HepG2 (cell line): ENCODE measurements around the gene CDX2. TPM values are rescaled to one million over a fixed set of nuclear protein-coding genes. Genes with fewer than 3 reads are reported as not detected.

Experiments used
- ATAC-seq: fragments of 200-7000 bp; cut with Tn5 transposase; 3 replicates; pipeline ENCODE4 v1.9.1; 2020; ENCODE audit warnings: mild to moderate bottlenecking, moderate library complexity
- BruUV-seq: library from RNA; stranded (reverse); fragments of 400-500 nt; replicated peaks from 2 replicates; lab custom pipeline; 2021; lab: Mats Ljungman, UMichigan
- CTCF ChIA-PET: fragments of 300-600 bp; formaldehyde crosslinking; extraction: SDS; loops from one replicate; lab custom pipeline; 2021; ENCODE audit warnings: low total read pairs, inconsistent platforms, low intra/inter-chr PET ratio; lab: Yijun Ruan, JAX
- POLR2A ChIA-PET: fragments of 350-600 bp; sonication (Branson Sonifier 250); formaldehyde crosslinking; loops from one replicate; lab custom pipeline; 2020; ENCODE audit warnings: antibody characterized with exemption, inconsistent platforms; lab: Yijun Ruan, JAX
- DNase-seq: peaks from one replicate; pipeline ENCODE4 v3.0.0-alpha.2; 2015; ENCODE audit warnings: low spot score
- FAIRE-seq: peaks from 3 replicates; lab custom pipeline; 2011; peaks lifted over from hg19 to GRCh38; lab: Jason Lieb, UNC
- H2AFZ ChIP-seq: one replicate; pipeline ENCODE4 v1.6.1; 2011; ENCODE audit warnings: low read length, inconsistent platforms
- H3K27ac ChIP-seq: fragments of 300-600 bp; 3 replicates; pipeline ENCODE4 v1.8.0; 2011; ENCODE audit warnings: mixed run types, mild to moderate bottlenecking, mixed read lengths, low read length, inconsistent platforms; ENCODE audit not compliant: insufficient read depth; ENCODE audit errors: extremely low read length
- H3K27me3 ChIP-seq, 2 experiments: fragments of 200-600 bp in 1 of 2; 2 replicates in 1 of 2; 3 replicates in 1 of 2; pipeline versions ENCODE4 v1.6.0 to v1.8.0; 2011; ENCODE audit warnings: low read length in 2 of 2, mild to moderate bottlenecking in 2 of 2, moderate library complexity in 2 of 2, inconsistent platforms in 1 of 2; ENCODE audit not compliant: insufficient read depth in 2 of 2, control insufficient read depth in 1 of 2
- H3K36me3 ChIP-seq, 2 experiments: fragments of 200-600 bp in 1 of 2; replicated peaks in 1 of 2; 2 replicates in 1 of 2; 3 replicates in 1 of 2; pipeline versions ENCODE4 v1.5.1 to v1.8.0; 2011; ENCODE audit warnings: low read length in 2 of 2, inconsistent platforms in 1 of 2; ENCODE audit not compliant: insufficient read depth in 2 of 2, control insufficient read depth in 1 of 2
- H3K4me1 ChIP-seq: 2 replicates; pipeline ENCODE4 v1.5.1; 2012; ENCODE audit warnings: low read length, inconsistent platforms; ENCODE audit not compliant: insufficient read depth
- H3K4me2 ChIP-seq: 2 replicates; pipeline ENCODE4 v1.6.0; 2011; ENCODE audit warnings: low read depth, low read length, inconsistent platforms
- H3K4me3 ChIP-seq, 3 experiments: fragments of 200-600 bp in 1 of 3; sonication (generic), shearing (Covaris generic) in 1 of 3; replicated peaks in 1 of 3; 2 replicates each; pipeline ENCODE4 v1.5.1; 2011 to 2016; ENCODE audit warnings: low read length in 3 of 3, inconsistent platforms in 2 of 3, low read depth in 2 of 3, mild to moderate bottlenecking in 2 of 3, control low read depth in 1 of 3, mixed read lengths in 1 of 3; ENCODE audit not compliant: insufficient read depth in 1 of 3
- H3K79me2 ChIP-seq: one replicate; pipeline ENCODE4 v1.6.1; 2011; ENCODE audit warnings: low read length, inconsistent platforms; ENCODE audit not compliant: insufficient read depth
- H3K9ac ChIP-seq: 2 replicates; pipeline ENCODE4 v1.6.0; 2011; ENCODE audit warnings: mild to moderate bottlenecking, low read depth, low read length, inconsistent platforms; ENCODE audit not compliant: insufficient read depth
- H3K9me3 ChIP-seq: 2 replicates; pipeline ENCODE4 v1.5.1; 2012; ENCODE audit warnings: mild to moderate bottlenecking, low read length
- H4K20me1 ChIP-seq: 2 replicates; pipeline ENCODE4 v1.6.0; 2011; ENCODE audit warnings: inconsistent platforms, mild to moderate bottlenecking, low read length, moderate library complexity; ENCODE audit not compliant: insufficient read depth
- FOXP4 ChIP-seq: sonication (generic); formaldehyde crosslinking; IDR thresholded peaks from 2 replicates; pipeline ENCODE4 v1.4.0; 2020; ENCODE audit warnings: missing genetic modification reagents
- JUN ChIP-seq: sonication (generic); formaldehyde crosslinking; IDR thresholded peaks from 2 replicates; pipeline ENCODE4 v1.4.0; 2020; ENCODE audit warnings: mild to moderate bottlenecking, missing genetic modification reagents
- MEIS1 ChIP-seq: sonication (generic); formaldehyde crosslinking; IDR thresholded peaks from 2 replicates; pipeline ENCODE4 v1.9.0; 2021; ENCODE audit warnings: mild to moderate bottlenecking, missing genetic modification reagents, moderate library complexity, borderline replicate concordance
- MTF2 ChIP-seq: sonication (generic); formaldehyde crosslinking; IDR thresholded peaks from 2 replicates; pipeline ENCODE4 v1.5.0; 2020; ENCODE audit warnings: missing genetic modification reagents, borderline replicate concordance
- POGK ChIP-seq: sonication (generic); formaldehyde crosslinking; conservative IDR thresholded peaks from 2 replicates; pipeline ENCODE4 v1.8.0; 2022; ENCODE audit warnings: mild to moderate bottlenecking, moderate library complexity, missing genetic modification reagents
- ZNF276 ChIP-seq: sonication (generic); formaldehyde crosslinking; IDR thresholded peaks from 2 replicates; pipeline ENCODE4 v1.4.0; 2020; ENCODE audit warnings: mild to moderate bottlenecking, low read depth, missing genetic modification reagents
- ZNF768 ChIP-seq: sonication (generic); formaldehyde crosslinking; IDR thresholded peaks from 2 replicates; pipeline ENCODE4 v1.4.0; 2020; ENCODE audit warnings: missing genetic modification reagents
- ZNF772 ChIP-seq: sonication (generic); formaldehyde crosslinking; IDR thresholded peaks from 2 replicates; pipeline ENCODE4 v1.5.0; 2020; ENCODE audit warnings: mild to moderate bottlenecking, missing genetic modification reagents
- WGBS: methylation state at CpG from one replicate; pipeline ENCODE4 v1.1.6; 2017; ENCODE audit warnings: low lambda C conversion rate; 5-methylcytosine and 5-hydroxymethylcytosine counted together
- in situ Hi-C: cut with HindIII; loops from 2 replicates; pipeline ENCODE4 v1.10.0; 2017; ENCODE audit warnings: low pct_unique_long_range_greater_than_20kb; ENCODE audit not compliant: extremely low pct_ligation_motif_present
- intact Hi-C: fragments of 100-400 bp; cut with micrococcal nuclease; formaldehyde crosslinking; loops from one replicate; pipeline ENCODE4 v1.10.0; 2022; ENCODE audit not compliant: unreplicated experiment
- polyA plus RNA-seq, 8 experiments: library from polyadenylated mRNA; depleted of rRNA in 3 of 8; stranded (reverse) in 7 of 8; unstranded in 1 of 8; fragments of >200 nt; fragmentation: Illumina TruSeq in 4 of 8; extraction: Trizol in 4 of 8; gene quantifications; 2 replicates each; pipeline versions ENCODE4 v1.2.1 to v1.2.3, GENCODE V29; 2011 to 2016; ENCODE audit warnings: low read depth in 4 of 8, missing spikeins in 1 of 8, mixed read lengths in 1 of 8; ENCODE audit not compliant: insufficient read depth in 1 of 8
- total RNA-seq, 5 experiments: library from RNA; depleted of rRNA; stranded (reverse); fragments of >200 nt; fragmentation: Illumina TruSeq; extraction: Trizol; gene quantifications; 2 replicates each; pipeline ENCODE4 v1.2.3, GENCODE V29; 2016; ENCODE audit warnings: low read depth in 1 of 5

The CDX2 gene
- total and polyA plus RNA-seq, 2 of the 13 experiments (the other 11 are each of a cell fraction or from before 2014, with no cell fraction given) = 0.04 TPM; not detected in 1

DNA sequence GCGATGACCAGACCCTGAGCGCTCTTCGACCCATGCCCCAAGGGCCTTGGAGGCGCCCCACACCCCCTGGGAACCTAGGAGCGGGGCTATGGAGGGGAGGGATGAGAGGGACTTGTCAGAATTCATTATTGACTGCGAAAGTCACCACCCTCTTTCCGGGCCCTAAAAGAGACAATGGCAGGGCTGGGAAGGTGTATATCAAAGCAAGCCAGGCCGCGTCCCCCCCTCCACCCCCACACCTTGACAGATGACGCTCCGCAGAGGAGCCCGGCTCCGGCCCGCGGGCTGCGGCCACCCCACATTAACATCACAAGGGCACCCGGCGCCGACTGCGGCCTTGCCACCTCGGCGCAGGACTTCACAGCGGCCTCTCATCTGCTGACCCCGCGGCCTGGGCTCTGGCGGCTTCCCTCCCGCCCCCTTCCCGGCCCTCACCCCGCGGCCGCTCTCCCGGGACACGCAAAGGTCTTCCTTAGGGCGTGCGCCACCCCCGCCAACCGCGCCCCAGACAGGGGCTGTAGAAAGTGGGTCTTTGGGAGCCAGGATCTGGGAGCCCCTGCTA, 2.4 kb downstream of the CDX2 start:
- WGBS = 67% methylated on average over 23 of the region's 38 CpGs
- Histone ChIP-seq H2AFZ (no peak overlapping the region), H3K79me2 (no peaks in the 10 kb centered on the region), H3K9ac (no peak overlapping the region), H3K27me3 (peaks cover 19 to 65% of the 10 kb centered on the region in 2 experiments), H4K20me1 (no peaks in the 10 kb centered on the region), H3K27ac (no peak overlapping the region), H3K4me3 (no peak overlapping the region), H3K4me2 (0 out of 2 replicates have a peak overlapping the region, but pooled peaks have one; percentile 3), H3K4me1 (peaks cover 43% of the 10 kb centered on the region), H3K9me3 (no peaks in the 10 kb centered on the region), H3K36me3 (no peaks in the 10 kb centered on the region)
- TF ChIP-seq ZNF276 (no peak), MTF2 (CRISPR knock-in tag) (no peak), JUN (CRISPR knock-in tag) (no peak), MEIS1 (CRISPR knock-in tag) (no peak), ZNF768 (no peak), ZNF772 (CRISPR knock-in tag) (no peak), FOXP4 (CRISPR knock-in tag) (no peak), POGK (no peak)
- BruUV-seq = no TSS peak
- ChIA-PET CTCF (no interaction called here), POLR2A (no interaction called here)
- in situ Hi-C loops = loop anchor here (25.0 kb wide), 1 partner anchor 1004 kb away; no protein-coding TSS in a partner anchor
- intact Hi-C loops = no loop called here
- DNase-seq (no peak), ATAC-seq (no peak), FAIRE-seq (no peak)
